Keratinocyte (primary cell): ENCODE data around the gene STRN4. TPM values are rescaled to one million over a fixed set of nuclear protein-coding genes. Genes with fewer than 3 reads are reported as not detected.
"Not testable (repeated sequence)": the region's sequence is repeated elsewhere in the genome, so short reads cannot be mapped to it uniquely, and the experiment has no call there.

Experiments
- DNase-seq: peaks from one replicate; pipeline ENCODE4 v3.0.0-alpha.2; 2011; ENCODE audit warnings: low read depth, missing footprints, low spot score
- FAIRE-seq: peaks from 2 replicates; lab custom pipeline; 2011; peaks lifted over from hg19 to GRCh38; lab: Jason Lieb, UNC
- H2AFZ ChIP-seq: 2 replicates; pipeline ENCODE4 v1.6.0; 2012; ENCODE audit warnings: low read length, control low read depth, inconsistent platforms; ENCODE audit not compliant: control insufficient read depth
- H3K27ac ChIP-seq: 2 replicates; pipeline ENCODE4 v1.5.1; 2011; ENCODE audit warnings: low read length; ENCODE audit not compliant: control insufficient read depth, insufficient read depth
- H3K27me3 ChIP-seq: 3 replicates; pipeline ENCODE4 v1.6.0; 2011; ENCODE audit warnings: low read length; ENCODE audit not compliant: control insufficient read depth, insufficient read depth; ENCODE audit errors: extremely low read depth
- H3K36me3 ChIP-seq, 2 experiments: 2 replicates in 1 of 2; 3 replicates in 1 of 2; pipeline ENCODE4 v1.5.1; 2011; ENCODE audit warnings: low read length in 2 of 2, mild to moderate bottlenecking in 1 of 2; ENCODE audit not compliant: control insufficient read depth in 2 of 2, insufficient read depth in 2 of 2; ENCODE audit errors: extremely low read depth in 1 of 2
- H3K4me1 ChIP-seq: 3 replicates; pipeline ENCODE4 v1.5.1; 2011; ENCODE audit warnings: low read length; ENCODE audit not compliant: control insufficient read depth, insufficient read depth; ENCODE audit errors: extremely low read depth
- H3K4me2 ChIP-seq: 3 replicates; pipeline ENCODE4 v1.6.0; 2011; ENCODE audit warnings: low read depth, low read length; ENCODE audit not compliant: control insufficient read depth, insufficient read depth; ENCODE audit errors: extremely low read depth
- H3K4me3 ChIP-seq, 3 experiments: fragments of 200-600 bp in 1 of 3; sonication (generic) in 1 of 3; 2 replicates in 2 of 3; 3 replicates in 1 of 3; pipeline ENCODE4 v1.5.1; 2011 to 2016; ENCODE audit warnings: low read length in 3 of 3, mild to moderate bottlenecking in 3 of 3, control low read depth in 2 of 3, inconsistent platforms in 1 of 3, low read depth in 1 of 3, mixed read lengths in 1 of 3, mixed run types in 1 of 3, moderate library complexity in 1 of 3; ENCODE audit not compliant: control insufficient read depth in 2 of 3, insufficient read depth in 2 of 3; ENCODE audit errors: extremely low read depth in 1 of 3
- H3K79me2 ChIP-seq: 2 replicates; pipeline ENCODE4 v1.6.0; 2012; ENCODE audit warnings: low read length; ENCODE audit not compliant: control insufficient read depth, insufficient read depth
- H3K9ac ChIP-seq: 3 replicates; pipeline ENCODE4 v1.6.0; 2011; ENCODE audit warnings: low read length; ENCODE audit not compliant: control insufficient read depth, insufficient read depth; ENCODE audit errors: extremely low read depth
- H3K9me1 ChIP-seq: 3 replicates; pipeline ENCODE4 v1.6.0; 2011; ENCODE audit warnings: low read length; ENCODE audit not compliant: control insufficient read depth, insufficient read depth; ENCODE audit errors: extremely low read depth
- H3K9me3 ChIP-seq: 2 replicates; pipeline ENCODE4 v1.5.1; 2012; ENCODE audit warnings: low read depth, low read length; ENCODE audit not compliant: control insufficient read depth
- H4K20me1 ChIP-seq: 3 replicates; pipeline ENCODE4 v1.6.0; 2011; ENCODE audit warnings: low read length; ENCODE audit not compliant: control insufficient read depth, insufficient read depth; ENCODE audit errors: extremely low read depth
- CTCF ChIP-seq, 3 experiments: IDR thresholded peaks in 1 of 3; conservative IDR thresholded peaks in 1 of 3; optimal IDR thresholded peaks in 1 of 3; 2 replicates in 2 of 3; 3 replicates in 1 of 3; pipeline versions ENCODE3 to v1.5.1; 2011; ENCODE audit warnings: low read length in 3 of 3, mild to moderate bottlenecking in 3 of 3, moderate library complexity in 2 of 3, control low read depth in 1 of 3, inconsistent platforms in 1 of 3; ENCODE audit not compliant: insufficient read depth in 2 of 3; ENCODE audit errors: extremely low read depth in 1 of 3
- EZH2 ChIP-seq: IDR thresholded peaks from one replicate; pipeline ENCODE4 v1.6.1; 2012; ENCODE audit warnings: inconsistent platforms, mild to moderate bottlenecking, low read length, moderate library complexity
- dilution Hi-C: fragments of 300-500 bp; cut with MboI; formaldehyde crosslinking; loops from one replicate; pipeline ENCODE4 v1.7.0; 2020; ENCODE audit warnings: low sequenced_read_pairs; ENCODE audit not compliant: extremely low pct_ligation_motif_present
- polyA plus RNA-seq, 5 experiments: library from polyadenylated mRNA; depleted of rRNA in 3 of 5; stranded (reverse) in 3 of 5; stranded (forward) in 1 of 5; unstranded in 1 of 5; fragments of >200 nt; gene quantifications; 1 replicate in 1 of 5; 2 replicates in 3 of 5; 3 replicates in 1 of 5; pipeline versions ENCODE4 v1.2.1 to v1.2.3, GENCODE V29; 2011 to 2012; ENCODE audit warnings: missing spikeins in 2 of 5, low read depth in 1 of 5, low replicate concordance in 1 of 5

Gene STRN4
- polyA plus RNA-seq, 1 donor (not counting 4 experiments of a cell fraction or from before 2014, with no cell fraction given) = 37.3 TPM

GRCh38 chr19:46762245-46762890 is 16.1 kb upstream of the STRN4 start:
- DNase-seq (no peak), FAIRE-seq (peak; percentile 98)
- H3K4me2 ChIP-seq = peak overlapping the region; percentile 98
- TF ChIP-seq EZH2 (no peak), CTCF (optimal IDR thresholded peaks at IDR 0.05 in 1 of 3, IDR thresholded peaks at IDR 0.05 in 1 of 3, conservative IDR thresholded peaks at IDR 0.05 in 1 of 3; ENCODE audit: extremely low read depth in 1 of 3, insufficient read depth in 2 of 3, low read length in 3 of 3) (no peak)
- H3K4me3 ChIP-seq = peak overlapping the region in 2 of 3 experiments; percentile 32 to 49
- H3K9me3 ChIP-seq = no peaks in the 10 kb centered on the region
- H3K9ac ChIP-seq = peak overlapping the region; percentile 76
- no peaks in the 10 kb centered on the region for H3K27me3 ChIP-seq
- H3K36me3 ChIP-seq = no peaks in the 10 kb centered on the region
- no peaks in the 10 kb centered on the region for H3K9me1 ChIP-seq
- peak overlapping the region; percentile 100 for H3K27ac ChIP-seq
- H3K79me2 ChIP-seq = no peaks in the 10 kb centered on the region
- H4K20me1 ChIP-seq = no peaks in the 10 kb centered on the region
- dilution Hi-C loops = no loop called here
- peaks cover 26% of the 10 kb centered on the region for H3K4me1 ChIP-seq
- peak overlapping the region; percentile 93 for H2AFZ ChIP-seq

- Histone ChIP-seq H3K9me1 (no peaks in the 10 kb centered on the region), H3K4me1 (peaks cover 26% of the 10 kb centered on the region), H2AFZ (no peak overlapping the region), H3K9ac (no peak overlapping the region), H3K4me2 (no peak overlapping the region), H4K20me1 (no peaks in the 10 kb centered on the region), H3K79me2 (no peaks in the 10 kb centered on the region), H3K36me3 (peaks cover 4 to 5% of the 10 kb centered on the region in 2 experiments), H3K27me3 (no peaks in the 10 kb centered on the region), H3K27ac (peak overlapping the region; percentile 100), H3K4me3 (no peak overlapping the region), H3K9me3 (no peaks in the 10 kb centered on the region)
- FAIRE-seq (no peak), DNase-seq (no peak)
- no peak for TF ChIP-seq EZH2
- TF ChIP-seq CTCF (optimal IDR thresholded peaks at IDR 0.05 in 1 of 3, IDR thresholded peaks at IDR 0.05 in 1 of 3, conservative IDR thresholded peaks at IDR 0.05 in 1 of 3; ENCODE audit: extremely low read depth in 1 of 3, insufficient read depth in 2 of 3, low read length in 3 of 3) = no peak
- dilution Hi-C loops = no loop called here
Observed at GRCh38 chr19:46761418-46761831, 15.2 kb upstream of the STRN4 start.

- not testable (repeated sequence) for H3K9me1 ChIP-seq
Observed at GRCh38 chr19:46760897-46761296, 14.6 kb upstream of the STRN4 start.

More at GRCh38 chr19:46760897-46761296, 14.6 kb upstream of the STRN4 start:
- H3K79me2 ChIP-seq, H3K9ac ChIP-seq, H2AFZ ChIP-seq, dilution Hi-C loops, DNase-seq, H3K27ac ChIP-seq, FAIRE-seq, H3K27me3 ChIP-seq, H4K20me1 ChIP-seq, H3K4me2 ChIP-seq, H3K36me3 ChIP-seq, H3K4me3 ChIP-seq, H3K9me3 ChIP-seq: not testable (repeated sequence)
- H3K4me1 ChIP-seq = peaks cover 26% of the 10 kb centered on the region
